GM19099 (cell line): ENCODE measurements around the gene ZFAND3.

ENCODE experiments used
- POLR2A ChIP-seq: IDR thresholded peaks from 3 replicates; pipeline ENCODE4 v1.6.1; 2011; ENCODE audit warnings: low read depth; ENCODE audit not compliant: insufficient read length; ENCODE audit errors: extremely low read depth

ZFAND3 gene

DNA sequence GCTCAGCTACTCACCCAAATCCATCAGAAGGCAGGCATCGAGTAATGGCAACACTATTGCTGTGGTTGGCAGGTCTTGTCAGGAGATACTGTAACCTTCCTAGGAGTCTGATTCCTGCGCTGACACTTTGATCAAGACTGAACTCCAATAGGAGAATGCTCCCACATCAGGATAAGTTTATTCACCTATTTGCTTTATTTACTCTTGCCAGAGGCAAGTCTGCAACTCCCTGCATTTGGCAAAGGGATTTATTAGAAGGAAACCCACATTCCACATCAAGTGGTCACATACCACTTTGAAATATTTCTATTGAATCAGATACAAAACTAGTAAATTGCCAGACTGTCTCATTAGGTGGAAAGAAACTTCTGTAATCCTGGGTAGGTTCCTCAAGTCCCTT, 43.5 kb downstream of the ZFAND3 start:
- no peak for TF ChIP-seq POLR2A

DNA sequence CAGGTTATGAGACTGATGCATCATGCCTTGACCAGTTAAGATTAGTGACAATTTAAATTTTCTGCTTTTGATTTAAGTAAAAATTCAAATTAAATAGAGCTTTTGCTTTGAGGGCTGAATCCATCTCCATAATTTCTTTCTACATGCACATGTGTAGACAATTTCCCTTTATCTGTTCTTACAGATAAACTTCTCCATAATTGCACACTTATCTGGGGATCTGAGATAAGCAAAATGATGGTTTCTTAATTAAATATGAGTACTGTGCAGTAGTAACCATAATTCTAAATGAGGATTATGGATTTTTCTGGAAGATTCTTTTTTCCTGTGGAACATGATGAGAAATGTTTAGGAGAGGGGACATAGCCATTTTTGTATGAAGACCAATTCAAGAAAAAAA, 44.7 kb downstream of the ZFAND3 start:
- TF ChIP-seq POLR2A: no peak

DNA sequence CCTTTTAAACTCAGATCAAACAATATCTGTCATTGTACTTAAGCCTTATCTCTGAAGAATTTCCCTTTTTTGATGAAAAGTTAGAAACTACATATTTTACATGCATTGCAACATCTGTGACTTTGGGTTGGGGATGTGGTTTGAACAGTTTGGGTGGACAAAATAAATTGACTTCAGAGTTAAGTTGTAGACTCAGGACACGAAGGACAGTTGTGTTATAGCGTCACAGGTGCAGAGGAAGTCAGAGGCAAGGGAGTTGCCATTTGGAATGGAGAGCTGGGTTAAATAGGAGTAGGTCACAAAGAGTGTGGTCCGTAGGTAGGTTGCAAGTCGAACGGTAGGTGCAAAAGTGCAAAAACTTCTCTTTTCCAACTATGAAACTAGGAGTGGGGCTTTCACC, 46.0 kb downstream of the ZFAND3 start:
- TF ChIP-seq POLR2A: no peak

DNA sequence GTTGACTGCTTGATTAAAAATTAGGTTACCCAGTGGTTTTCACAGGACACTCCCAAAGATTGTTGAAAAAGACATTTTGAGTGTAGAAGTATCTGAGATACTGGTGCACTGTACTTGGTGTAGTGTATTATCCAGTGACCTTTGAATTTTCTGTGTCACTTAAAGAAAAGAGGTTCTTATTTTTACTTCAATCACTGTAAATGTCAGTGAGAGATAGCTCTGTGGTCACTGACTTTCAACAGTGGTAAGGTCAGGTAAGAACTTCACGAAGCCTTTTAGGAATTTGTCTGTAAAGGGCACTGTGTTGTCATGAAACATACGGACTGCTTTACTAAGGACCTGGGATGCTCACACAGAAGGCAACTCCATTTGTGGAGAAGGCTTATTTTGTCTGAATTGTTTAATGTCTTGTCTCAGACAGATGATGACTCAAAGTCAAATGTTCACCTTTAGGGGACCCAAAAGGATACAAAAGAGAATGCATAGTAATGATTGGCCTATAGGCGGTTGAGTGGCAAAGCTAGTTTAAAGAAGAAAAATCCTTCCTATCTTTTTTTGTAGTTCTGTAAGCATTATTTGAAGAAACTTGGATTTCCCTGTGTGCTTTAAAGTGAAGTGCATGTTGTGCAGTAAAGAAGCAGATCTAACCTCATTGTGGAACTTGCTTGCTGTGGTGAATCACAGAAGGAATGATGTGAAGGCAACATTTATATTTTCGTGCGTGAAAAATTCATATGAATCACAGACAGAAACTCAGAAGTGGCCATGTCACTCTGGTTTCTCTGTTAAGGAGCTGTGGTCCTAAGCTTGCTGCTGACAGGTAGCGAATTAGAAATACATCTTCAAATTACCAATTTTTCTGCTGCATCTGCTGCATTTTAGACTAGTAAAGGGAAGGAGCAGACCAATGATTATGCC, 47.3 kb downstream of the ZFAND3 start:
- TF ChIP-seq POLR2A: no peak

DNA sequence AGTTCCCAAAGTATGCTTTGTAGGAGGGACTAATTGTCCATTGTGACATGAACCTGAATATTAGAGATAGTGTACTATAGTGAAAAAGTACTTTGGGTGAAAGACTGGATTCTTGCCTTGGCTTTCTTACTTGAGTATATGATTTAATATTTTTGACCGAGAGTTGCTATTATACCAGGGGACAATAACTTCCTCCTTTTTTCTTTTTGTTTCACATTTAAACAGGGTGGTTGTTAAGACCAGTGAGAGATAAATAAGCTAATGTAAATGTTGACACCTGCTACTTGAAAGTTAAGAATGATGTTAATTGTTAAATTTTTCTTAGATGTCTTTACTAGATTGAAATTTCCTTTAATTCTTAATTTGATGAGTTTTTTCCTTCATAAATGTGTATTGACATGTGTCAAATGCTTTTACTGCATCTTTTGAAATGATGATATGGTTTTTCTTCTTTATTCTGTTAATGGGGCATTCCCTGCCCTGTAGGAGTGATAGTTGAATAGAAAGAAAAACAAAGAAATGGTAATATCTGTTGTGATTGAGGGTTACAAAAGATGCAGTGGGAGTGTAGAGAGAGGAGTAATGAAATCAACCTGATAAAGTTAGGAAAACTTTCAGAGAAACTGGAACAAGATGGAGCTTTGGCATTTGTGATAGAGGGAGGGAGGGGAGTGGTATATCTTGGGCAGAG, 48.4 kb downstream of the ZFAND3 start:
- TF ChIP-seq POLR2A: no peak

DNA sequence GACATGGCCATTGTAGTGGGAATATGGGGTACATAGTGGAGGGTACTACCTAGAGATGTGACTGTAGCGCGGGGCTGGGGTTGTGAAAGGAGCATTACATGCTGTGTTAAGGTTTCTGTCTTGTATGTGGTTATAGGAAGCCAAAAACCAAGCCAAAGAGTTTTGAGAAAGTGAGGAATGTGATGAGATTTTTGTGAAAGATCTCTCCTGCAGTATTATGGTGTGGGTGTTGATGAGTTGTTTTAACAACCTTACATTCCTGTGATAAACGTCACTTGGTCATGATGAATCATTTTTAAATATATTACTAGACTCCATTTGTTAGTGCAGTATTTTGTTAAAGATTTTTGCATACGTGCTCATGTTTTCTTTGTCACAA, 48.9 kb downstream of the ZFAND3 start:
- TF ChIP-seq POLR2A: no peak

DNA sequence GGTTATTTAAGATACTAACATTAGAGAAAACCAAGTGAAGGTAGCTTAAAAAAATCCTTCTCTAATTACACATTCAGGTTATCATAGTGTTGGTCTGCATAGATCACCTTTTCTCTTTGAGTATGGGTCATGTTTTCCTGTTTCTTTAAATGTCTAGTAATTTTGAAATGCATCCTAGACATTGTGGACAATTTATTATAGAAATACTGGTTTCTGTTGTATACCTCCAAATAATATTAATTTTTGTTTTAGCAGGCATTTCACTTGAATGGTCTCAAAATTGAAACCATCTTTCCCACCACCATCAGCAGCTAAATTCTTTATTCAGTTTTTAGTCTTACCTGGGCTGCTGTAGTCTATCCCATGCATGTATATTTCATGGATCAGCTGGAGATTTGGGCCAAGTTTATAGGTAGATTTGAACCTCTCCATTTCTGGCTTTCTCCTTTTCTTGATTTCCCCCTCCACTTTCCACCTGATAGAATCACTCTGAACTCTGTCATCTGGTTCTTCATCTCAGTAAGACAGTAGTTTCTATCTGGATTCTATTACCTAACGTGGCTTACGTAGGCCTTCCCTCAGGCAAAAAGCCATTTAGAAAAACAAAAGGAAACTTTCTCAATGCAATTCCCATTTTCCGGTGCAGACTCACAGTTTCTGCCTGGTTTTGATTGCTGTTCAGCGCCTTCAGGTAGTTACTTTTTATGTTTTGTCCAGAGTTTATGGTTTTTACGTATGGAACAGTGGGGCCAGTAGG, 52.3 kb downstream of the ZFAND3 start:
- no peak for TF ChIP-seq POLR2A

DNA sequence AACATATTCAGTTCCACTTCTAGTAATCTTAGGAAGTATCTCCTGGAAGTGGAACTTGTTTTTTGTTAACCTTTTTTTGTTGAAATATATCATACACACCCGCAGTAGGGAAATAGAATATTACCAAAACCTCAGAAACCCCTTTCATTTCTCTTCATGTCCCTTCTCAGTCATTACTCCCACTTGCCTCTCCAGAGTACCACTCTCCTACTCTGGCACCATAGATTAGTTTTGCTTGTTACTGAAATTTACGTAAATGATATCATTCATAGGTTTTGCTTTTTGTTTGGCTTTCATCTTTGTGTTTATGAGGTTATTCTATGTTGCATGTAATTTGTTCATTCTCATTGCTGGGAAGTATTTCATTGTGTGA, 52.8 kb downstream of the ZFAND3 start:
- TF ChIP-seq POLR2A: no peak

DNA sequence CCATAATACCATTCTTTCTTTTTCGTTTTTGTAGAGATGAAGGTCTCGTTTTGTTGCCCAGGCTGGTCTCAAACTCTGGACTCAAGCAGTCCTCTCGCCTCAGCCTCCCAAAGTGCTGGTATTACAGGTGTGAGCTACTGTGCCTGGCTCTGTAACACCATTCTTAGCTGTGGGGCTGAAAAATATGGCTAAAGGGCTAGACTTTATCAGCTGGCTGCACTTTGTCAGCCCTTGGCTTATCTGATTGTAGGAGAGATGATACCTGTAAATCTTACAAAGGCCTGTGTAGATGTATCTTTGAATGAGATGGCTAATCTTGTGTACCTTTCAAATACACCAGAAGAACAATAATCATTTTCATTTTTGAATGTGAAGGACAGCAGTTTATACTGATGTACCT, 55.2 kb downstream of the ZFAND3 start:
- TF ChIP-seq POLR2A: no peak

DNA sequence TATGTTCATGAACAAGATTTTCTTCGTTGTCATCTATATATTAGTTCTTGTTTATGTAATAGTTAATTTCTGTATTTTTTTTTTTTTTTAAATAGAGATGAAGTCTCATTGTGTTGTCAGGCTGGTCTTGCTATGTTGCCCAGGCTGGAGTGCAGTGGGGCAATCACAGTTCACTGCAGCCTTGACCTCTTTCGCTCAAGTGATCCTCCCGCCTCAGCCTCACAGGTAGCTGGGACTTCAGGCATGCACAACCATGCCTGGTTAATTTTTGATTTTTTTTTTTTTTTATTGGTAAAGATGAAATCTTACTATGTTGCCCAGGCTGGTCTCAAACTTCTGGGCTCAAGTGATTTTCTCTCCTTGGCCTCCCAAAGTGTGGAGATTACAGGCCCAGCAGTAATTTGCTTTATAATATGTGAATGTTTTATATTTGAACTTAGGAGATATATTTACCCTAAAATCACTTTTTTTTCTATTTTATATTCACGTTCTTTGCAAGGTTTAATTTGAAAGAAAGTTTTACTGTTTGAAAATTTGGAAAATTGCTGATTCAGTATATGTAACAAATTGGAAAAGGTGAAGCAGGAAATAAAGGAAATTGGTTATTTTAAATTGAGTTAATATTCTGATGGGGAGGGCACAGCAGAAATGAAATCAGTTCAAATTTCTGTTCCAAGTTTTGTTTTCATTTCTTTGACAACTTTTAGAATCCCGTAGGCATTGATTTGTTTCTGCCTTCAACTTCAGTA, 56.2 kb downstream of the ZFAND3 start:
- no peak for TF ChIP-seq POLR2A

DNA sequence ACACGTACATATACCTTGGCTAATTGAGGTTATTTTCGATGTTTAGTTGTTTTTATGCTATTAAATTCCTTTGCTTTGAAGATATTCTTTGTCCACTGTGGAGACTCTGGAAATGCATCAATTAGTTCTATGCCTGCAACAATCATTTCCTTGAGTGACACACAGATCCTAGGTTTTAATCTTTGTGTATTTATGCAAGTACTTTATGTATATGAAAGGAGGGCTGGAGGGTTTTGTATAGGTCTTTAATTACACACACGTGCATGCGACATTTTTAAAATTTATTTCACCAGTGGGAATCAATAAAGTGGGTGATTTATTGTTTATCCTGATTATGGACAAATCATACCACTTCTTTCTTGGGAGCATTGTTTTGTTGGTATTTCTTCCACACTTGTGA, 57.3 kb downstream of the ZFAND3 start:
- TF ChIP-seq POLR2A: no peak

DNA sequence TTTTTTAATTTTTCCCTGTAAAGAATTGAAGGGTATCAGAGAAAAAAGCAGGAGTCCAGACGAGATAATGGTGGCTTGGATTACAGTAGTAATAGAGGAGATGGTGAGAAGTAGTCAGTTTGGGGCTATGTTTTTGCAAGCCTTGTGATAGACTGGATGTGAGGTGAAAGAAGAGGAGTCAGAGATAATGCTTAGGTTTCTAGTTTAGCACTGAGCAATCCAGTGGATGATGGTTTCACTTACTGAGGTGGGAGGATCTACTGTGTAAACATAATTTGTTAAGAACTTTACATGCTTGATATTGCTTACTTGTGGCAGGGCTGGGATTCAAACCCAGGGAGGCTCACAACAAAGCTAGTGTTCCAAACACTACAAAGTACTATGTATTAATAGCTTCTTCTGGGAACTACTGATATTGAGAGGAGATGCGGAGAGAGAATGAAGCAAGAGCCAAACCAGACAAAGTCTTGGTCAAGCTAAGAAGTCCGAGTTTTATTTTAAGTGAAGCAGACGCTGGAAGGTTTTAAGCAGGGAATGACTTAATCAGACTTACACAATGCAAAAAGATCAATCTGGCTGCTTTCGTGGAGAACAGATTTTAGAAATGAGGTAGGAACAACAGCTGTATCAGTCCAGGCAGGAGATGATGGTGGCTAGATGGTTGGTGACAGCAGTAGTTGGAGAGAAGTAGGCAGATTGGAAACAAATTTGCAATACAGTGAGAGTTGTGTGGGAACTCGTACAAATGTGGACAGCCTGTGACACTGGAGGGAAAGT, 58.0 kb downstream of the ZFAND3 start:
- TF ChIP-seq POLR2A: no peak

DNA sequence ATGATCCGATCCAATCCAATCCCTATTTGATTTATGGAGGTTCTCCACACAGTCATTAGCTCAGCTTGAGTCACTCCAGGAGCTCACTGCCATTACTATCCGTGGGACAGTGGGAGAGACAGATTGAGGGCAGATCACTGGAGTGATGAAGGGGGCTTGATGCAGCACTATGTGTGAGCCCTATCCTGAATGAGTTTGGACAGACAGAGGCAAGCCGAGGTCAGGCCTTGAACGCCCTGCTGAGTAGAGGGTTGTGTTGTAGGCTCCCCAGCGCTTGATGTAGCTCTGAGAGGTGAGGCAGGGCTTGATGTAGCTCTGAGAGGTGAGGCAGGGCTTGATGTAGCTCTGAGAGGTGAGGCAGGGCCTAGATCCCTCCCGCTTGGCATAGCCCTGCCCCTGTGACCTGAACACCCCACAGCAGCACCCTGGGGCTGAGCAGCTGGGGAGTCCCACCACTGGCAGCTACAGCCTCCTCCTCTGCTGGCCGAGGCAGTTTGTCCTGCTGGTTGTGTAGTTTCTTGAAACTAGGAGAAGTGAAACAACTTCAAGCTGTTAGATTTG, 58.7 kb downstream of the ZFAND3 start:
- TF ChIP-seq POLR2A: no peak

DNA sequence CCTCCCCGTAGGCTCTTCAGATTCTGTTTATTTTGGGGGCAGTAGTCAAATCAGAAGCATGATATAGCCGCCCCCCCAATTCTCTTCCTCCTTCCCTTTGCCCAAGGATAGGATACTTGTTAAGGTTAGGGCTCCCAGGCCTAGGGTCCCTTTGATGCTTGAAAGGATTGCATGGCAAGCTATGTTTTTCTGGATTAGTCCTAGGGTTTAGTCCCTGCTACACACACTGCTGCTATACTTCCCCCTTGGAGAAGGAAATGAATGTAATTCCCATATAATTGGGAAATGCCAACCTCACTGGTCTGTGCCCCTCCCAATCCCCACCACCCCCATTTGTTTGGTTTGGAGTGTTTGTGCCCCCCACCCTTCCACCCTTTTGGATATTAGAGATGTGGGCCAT, 62.8 kb downstream of the ZFAND3 start:
- no peak for TF ChIP-seq POLR2A
